ENCODE measurements around the gene WDR83. TPM values are rescaled to one million over a fixed set of nuclear protein-coding genes. Genes with fewer than 3 reads are reported as not detected.
A peak's percentile ranks its signal among the peaks of the same experiment; 100 is the strongest.
"Not testable (repeated sequence)": the region's sequence is repeated elsewhere in the genome, so short reads cannot be mapped to it uniquely, and the experiment has no call there.

WDR83 gene
- total RNA-seq, 1 donor from 2014 or later: 11.0 TPM

GRCh38 chr19:12676928-12677327, 10.3 kb downstream of the WDR83 start:
- H3K27me3 ChIP-seq: no peaks in the 10 kb centered on the region
- H3K9ac ChIP-seq: no peak overlapping the region
- no peak overlapping the region for H3K4me2 ChIP-seq
- no peak for DNase-seq (ENCODE audit: low spot score)
- H3F3A ChIP-seq (ENCODE audit: low read depth): peaks cover 41% of the 10 kb centered on the region
- H3K4me3 ChIP-seq: no peak overlapping the region
- Mint-ChIP-seq H3K36me3 (peaks cover 28% of the 10 kb centered on the region), H3K4me3 (peak overlapping the region; percentile 8), H3K9me3 (no peaks in the 10 kb centered on the region), H3K4me1 (peaks cover 7% of the 10 kb centered on the region), H3K27ac (no peak overlapping the region), H3K27me3 (ENCODE audit: insufficient read depth, low read depth) (peaks cover 12% of the 10 kb centered on the region)
- H3K79me2 ChIP-seq (ENCODE audit: low read depth): peaks cover 9% of the 10 kb centered on the region
- no peaks in the 10 kb centered on the region for H3K9me3 ChIP-seq (ENCODE audit: low read depth)
- H3K36me3 ChIP-seq: no peaks in the 10 kb centered on the region
- no peaks in the 10 kb centered on the region for H3K4me1 ChIP-seq
- H3K27ac ChIP-seq: no peak overlapping the region
- H4K20me1 ChIP-seq (ENCODE audit: low read depth): peaks cover 6% of the 10 kb centered on the region
- H2AFZ ChIP-seq (replicated peaks): no peak overlapping the region
- no peak for TF ChIP-seq EZH2 (IDR thresholded peaks at IDR 0.05)
- TF ChIP-seq EZH2phosphoT487 (IDR thresholded peaks at IDR 0.05): no peak
- TF ChIP-seq, protein P1, sequence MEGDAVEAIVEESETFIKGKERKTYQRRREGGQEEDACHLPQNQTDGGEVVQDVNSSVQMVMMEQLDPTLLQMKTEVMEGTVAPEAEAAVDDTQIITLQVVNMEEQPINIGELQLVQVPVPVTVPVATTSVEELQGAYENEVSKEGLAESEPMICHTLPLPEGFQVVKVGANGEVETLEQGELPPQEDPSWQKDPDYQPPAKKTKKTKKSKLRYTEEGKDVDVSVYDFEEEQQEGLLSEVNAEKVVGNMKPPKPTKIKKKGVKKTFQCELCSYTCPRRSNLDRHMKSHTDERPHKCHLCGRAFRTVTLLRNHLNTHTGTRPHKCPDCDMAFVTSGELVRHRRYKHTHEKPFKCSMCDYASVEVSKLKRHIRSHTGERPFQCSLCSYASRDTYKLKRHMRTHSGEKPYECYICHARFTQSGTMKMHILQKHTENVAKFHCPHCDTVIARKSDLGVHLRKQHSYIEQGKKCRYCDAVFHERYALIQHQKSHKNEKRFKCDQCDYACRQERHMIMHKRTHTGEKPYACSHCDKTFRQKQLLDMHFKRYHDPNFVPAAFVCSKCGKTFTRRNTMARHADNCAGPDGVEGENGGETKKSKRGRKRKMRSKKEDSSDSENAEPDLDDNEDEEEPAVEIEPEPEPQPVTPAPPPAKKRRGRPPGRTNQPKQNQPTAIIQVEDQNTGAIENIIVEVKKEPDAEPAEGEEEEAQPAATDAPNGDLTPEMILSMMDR (IDR thresholded peaks at IDR 0.05): no peak

GRCh38 chr19:12678039-12678438, 11.4 kb downstream of the WDR83 start:
- not testable (repeated sequence) for H2AFZ ChIP-seq (replicated peaks); H3K4me1 ChIP-seq; H3K79me2 ChIP-seq (ENCODE audit: low read depth); H3K9me3 ChIP-seq (ENCODE audit: low read depth); DNase-seq (ENCODE audit: low spot score); H3K4me3 ChIP-seq; H3K9me3 Mint-ChIP-seq; H3K27me3 ChIP-seq; H3K4me2 ChIP-seq; H3K9ac ChIP-seq; H3K36me3 ChIP-seq; H4K20me1 ChIP-seq (ENCODE audit: low read depth); H3K4me1 Mint-ChIP-seq; H3K4me3 Mint-ChIP-seq; H3K27ac ChIP-seq; H3K27ac Mint-ChIP-seq
- Mint-ChIP-seq H3K27me3 (ENCODE audit: insufficient read depth, low read depth) (peaks cover 12% of the 10 kb centered on the region), H3K36me3 (peaks cover 26% of the 10 kb centered on the region)
- peaks cover 48% of the 10 kb centered on the region for H3F3A ChIP-seq (ENCODE audit: low read depth)

DNA sequence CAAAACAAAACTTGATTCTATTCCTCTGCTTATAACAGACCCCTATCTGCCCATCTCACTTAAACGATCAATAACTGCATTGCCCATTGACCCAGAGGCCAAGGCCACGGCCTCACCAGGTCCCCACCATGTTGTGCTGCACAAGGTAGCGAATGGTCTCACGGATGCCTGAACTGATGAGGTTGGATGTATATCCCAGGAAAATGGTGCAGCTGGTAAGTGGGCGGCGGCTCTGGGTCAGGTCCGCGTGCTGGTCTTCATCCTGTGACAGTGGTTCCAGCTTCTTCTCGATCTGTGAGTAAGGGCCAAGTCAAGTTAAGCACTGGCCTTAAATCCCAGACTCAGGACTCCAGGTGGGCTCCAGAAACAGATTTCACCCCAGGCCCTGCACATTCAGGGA, 13.4 kb downstream of the WDR83 start:
- TF ChIP-seq EZH2phosphoT487 (IDR thresholded peaks at IDR 0.05): no peak
- TF ChIP-seq EZH2 (IDR thresholded peaks at IDR 0.05): no peak
- TF ChIP-seq, protein P1 (IDR thresholded peaks at IDR 0.05): no peak
- H3K27ac Mint-ChIP-seq: no peak overlapping the region

DNA sequence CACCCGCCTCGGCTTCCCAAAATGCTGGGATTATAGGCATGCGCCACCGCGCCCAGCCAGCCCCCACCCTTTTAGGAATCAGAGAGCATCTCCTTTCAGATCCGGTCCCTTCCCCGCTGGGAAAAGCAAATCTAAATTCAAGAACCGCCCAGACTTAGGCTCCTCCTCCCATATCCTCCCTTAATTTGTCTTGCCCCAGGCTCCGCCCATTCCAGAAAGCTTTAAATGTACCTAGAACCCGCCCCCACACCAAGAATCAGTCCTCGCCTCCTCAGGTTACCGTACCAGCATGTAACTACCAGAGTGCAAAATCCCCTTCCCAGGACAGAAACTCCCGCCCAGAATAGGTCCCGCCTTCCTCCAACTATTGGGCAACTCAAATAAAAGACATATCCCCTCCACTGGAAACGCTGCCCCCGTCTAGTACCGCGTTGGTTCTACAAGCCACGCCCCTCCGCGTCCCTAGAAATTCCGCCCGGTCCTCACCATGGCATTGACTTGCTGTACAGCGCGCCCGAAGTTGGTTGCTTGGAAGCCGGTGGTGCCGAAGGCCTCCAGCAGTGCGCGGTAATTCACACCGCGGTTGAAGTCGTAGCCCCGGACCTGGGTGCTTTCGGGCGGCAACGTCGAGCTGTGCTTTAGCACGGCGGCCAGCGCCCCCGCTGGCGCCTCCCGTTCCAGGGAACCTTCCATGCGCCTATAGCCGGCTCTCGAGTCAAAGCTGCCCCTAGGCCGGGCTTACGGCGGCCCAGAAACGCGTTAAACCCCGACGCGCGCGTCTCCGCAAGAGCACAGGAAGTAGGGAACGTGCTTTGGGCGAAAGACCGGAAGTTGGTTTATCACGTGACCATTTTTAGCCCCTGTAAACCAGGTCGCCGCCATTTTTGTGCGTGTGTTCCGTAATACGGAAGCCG, 14.7 kb downstream of the WDR83 start, which contains the start of gene DHPS:
Gene DHPS (minus strand): TSS at position 807 of the 914 bp plus-strand sequence. CDS start 114 bp downstream, at position 693.
- DNase-seq (ENCODE audit: low spot score): peak; percentile 98
- H3K9me3 ChIP-seq (ENCODE audit: low read depth): no peaks in the 10 kb centered on the region
- H4K20me1 ChIP-seq (ENCODE audit: low read depth): no peaks in the 10 kb centered on the region
- peak within 1 kb of the TSS; percentile 85 for H3K27ac Mint-ChIP-seq
- H2AFZ ChIP-seq (replicated peaks): peak within 1 kb of the TSS; percentile 67
- H3K4me3 Mint-ChIP-seq: peak within 1 kb of the TSS; percentile 94
- H3K9me3 Mint-ChIP-seq: no peaks in the 10 kb centered on the region
- peaks cover 9% of the 10 kb centered on the region for H3K79me2 ChIP-seq (ENCODE audit: low read depth)
- H3K4me3 ChIP-seq: peak within 1 kb of the TSS; percentile 70
- no peaks in the 10 kb centered on the region for H3K27me3 ChIP-seq
- peak within 1 kb of the TSS; percentile 96 for H3K27ac ChIP-seq
- H3K4me1 ChIP-seq: no peaks in the 10 kb centered on the region
- H3K9ac ChIP-seq: peak within 1 kb of the TSS; percentile 48
- H3K36me3 Mint-ChIP-seq: peaks cover 15% of the 10 kb centered on the region
- H3K36me3 ChIP-seq: no peaks in the 10 kb centered on the region
- H3K4me2 ChIP-seq: peak within 1 kb of the TSS; percentile 68
- H3K4me1 Mint-ChIP-seq: peaks cover 5% of the 10 kb centered on the region
- TF ChIP-seq EZH2phosphoT487 (IDR thresholded peaks at IDR 0.05) (no peak), EZH2 (IDR thresholded peaks at IDR 0.05) (no peak)
- TF ChIP-seq, protein P1 (IDR thresholded peaks at IDR 0.05): peak; percentile 13
- H3F3A ChIP-seq (ENCODE audit: low read depth): peaks cover 40% of the 10 kb centered on the region
- peaks cover 4% of the 10 kb centered on the region for H3K27me3 Mint-ChIP-seq (ENCODE audit: insufficient read depth, low read depth)

More for the DNA sequence above, 13.4 kb downstream of the WDR83 start:
- H3K27me3 ChIP-seq: no peaks in the 10 kb centered on the region
- H3F3A ChIP-seq (ENCODE audit: low read depth): peaks cover 48% of the 10 kb centered on the region
- no peaks in the 10 kb centered on the region for H3K9me3 Mint-ChIP-seq
- H3K4me1 ChIP-seq: no peaks in the 10 kb centered on the region
- peaks cover 4% of the 10 kb centered on the region for H3K27me3 Mint-ChIP-seq (ENCODE audit: insufficient read depth, low read depth)
- H3K4me1 Mint-ChIP-seq: peaks cover 5% of the 10 kb centered on the region
- no peak overlapping the region for H3K4me3 ChIP-seq
- H3K27ac ChIP-seq: no peak overlapping the region
- DNase-seq (ENCODE audit: low spot score): no peak
- no peak overlapping the region for H2AFZ ChIP-seq (replicated peaks)
- H4K20me1 ChIP-seq (ENCODE audit: low read depth): peaks cover 4% of the 10 kb centered on the region
- H3K9ac ChIP-seq: no peak overlapping the region
- H3K36me3 ChIP-seq: no peaks in the 10 kb centered on the region
- peaks cover 9% of the 10 kb centered on the region for H3K79me2 ChIP-seq (ENCODE audit: low read depth)
- no peaks in the 10 kb centered on the region for H3K9me3 ChIP-seq (ENCODE audit: low read depth)
- peak overlapping the region; percentile 73 for H3K4me3 Mint-ChIP-seq
- no peak overlapping the region for H3K4me2 ChIP-seq
- H3K36me3 Mint-ChIP-seq: peaks cover 19% of the 10 kb centered on the region
